HFFc6 (cell line): ENCODE measurements around the gene NUDT16. TPM values are rescaled to one million over a fixed set of nuclear protein-coding genes. Genes with fewer than 3 reads are reported as not detected.

Experiments
- DNase-seq: peaks from one replicate; pipeline ENCODE4 v3.0.0-alpha.2; 2018
- H3K27ac Mint-ChIP-seq: 2 replicates; pipeline ENCODE4 v1.8.0; 2020; ENCODE audit warnings: mild to moderate bottlenecking, mixed read lengths
- H3K27me3 Mint-ChIP-seq: 2 replicates; pipeline ENCODE4 v1.8.0; 2021; ENCODE audit warnings: mild to moderate bottlenecking, moderate library complexity, mixed read lengths; ENCODE audit not compliant: insufficient read depth
- H3K36me3 Mint-ChIP-seq: 2 replicates; pipeline ENCODE4 v1.8.0; 2021; ENCODE audit warnings: low read depth, mixed read lengths
- H3K4me1 Mint-ChIP-seq: 2 replicates; pipeline ENCODE4 v1.8.0; 2020; ENCODE audit warnings: low read depth, mixed read lengths
- H3K4me3 Mint-ChIP-seq: 2 replicates; pipeline ENCODE4 v1.8.0; 2020; ENCODE audit warnings: mild to moderate bottlenecking, moderate library complexity, mixed read lengths
- H3K9me3 Mint-ChIP-seq: 2 replicates; pipeline ENCODE4 v1.8.0; 2020; ENCODE audit warnings: mild to moderate bottlenecking, mixed read lengths
- long read RNA-seq: library from polyadenylated mRNA; unstranded; transcript quantifications from one replicate; pipeline ENCODE4 v2.0.0, GENCODE V29; 2019
- total RNA-seq, 6 experiments: library from RNA; stranded (reverse); fragmentation: NEBNext Ultra II Directional; extraction: Animal tissue kit (Norgen Biotek cat#: 25700); gene quantifications; 2 replicates in 1 of 6; 3 replicates in 5 of 6; pipeline ENCODE4 v1.2.3, GENCODE V29; 2021
- TF ChIP-seq, protein P1 (sequence below): fragments of 200-600 bp; sonication (generic); IDR thresholded peaks from 2 replicates; pipeline ENCODE4 v1.5.0; 2021; ENCODE audit warnings: antibody characterized with exemption, mild to moderate bottlenecking

Gene NUDT16
- total RNA-seq = 10 to 100 TPM; 18.3 to 21.3 (median 19.7) TPM
- long read RNA-seq, full-length matches to known transcripts = 31 of 34 reads
- long read RNA-seq, partial matches to known transcripts = 1 of 34 reads
- long read RNA-seq, other reads (novel, unspliced or antisense) = 2 of 34 reads

DNA sequence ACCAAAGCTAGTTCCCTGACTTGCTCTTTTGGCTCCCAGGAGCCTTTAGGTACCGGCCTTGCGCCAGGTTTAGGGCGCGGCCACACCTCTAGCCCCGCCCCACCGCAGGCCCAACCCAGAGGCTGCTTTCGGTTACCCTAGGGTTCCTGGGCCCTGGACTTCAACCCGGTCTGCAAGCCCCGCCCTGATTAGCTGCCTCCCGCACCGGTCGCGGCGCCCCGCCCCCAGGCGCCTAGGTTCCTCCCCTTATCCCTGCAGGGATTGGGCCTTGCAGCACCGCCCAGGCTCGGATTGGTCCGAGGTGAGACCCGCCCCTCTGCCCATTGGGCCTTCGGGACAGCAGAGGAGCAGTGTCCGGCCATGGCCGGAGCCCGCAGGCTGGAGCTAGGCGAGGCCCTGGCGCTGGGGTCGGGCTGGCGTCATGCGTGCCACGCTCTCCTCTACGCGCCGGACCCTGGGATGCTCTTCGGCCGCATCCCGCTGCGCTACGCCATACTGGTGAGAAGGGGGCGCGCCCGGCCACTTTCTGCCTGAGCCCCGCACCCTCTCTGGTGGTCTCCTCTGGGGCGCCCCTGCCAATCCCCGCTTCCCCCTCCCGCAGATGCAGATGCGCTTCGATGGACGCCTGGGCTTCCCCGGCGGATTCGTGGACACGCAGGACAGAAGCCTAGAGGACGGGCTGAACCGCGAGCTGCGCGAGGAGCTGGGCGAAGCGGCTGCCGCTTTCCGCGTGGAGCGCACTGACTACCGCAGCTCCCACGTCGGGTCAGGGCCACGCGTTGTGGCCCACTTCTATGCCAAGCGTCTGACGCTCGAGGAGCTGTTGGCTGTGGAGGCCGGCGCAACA lies at the start of gene NUDT16:
Gene NUDT16 (plus strand): TSS at position 330 of the 847 bp plus-strand sequence. CDS start 31 bp downstream, at position 361.
- no peaks in the 10 kb centered on the region; the same call in 1 of the 2 replicates for H3K27me3 Mint-ChIP-seq
- H3K9me3 Mint-ChIP-seq = no peaks in the 10 kb centered on the region
- peaks cover 25% of the 10 kb centered on the region for H3K4me1 Mint-ChIP-seq
- TF ChIP-seq, protein P1, sequence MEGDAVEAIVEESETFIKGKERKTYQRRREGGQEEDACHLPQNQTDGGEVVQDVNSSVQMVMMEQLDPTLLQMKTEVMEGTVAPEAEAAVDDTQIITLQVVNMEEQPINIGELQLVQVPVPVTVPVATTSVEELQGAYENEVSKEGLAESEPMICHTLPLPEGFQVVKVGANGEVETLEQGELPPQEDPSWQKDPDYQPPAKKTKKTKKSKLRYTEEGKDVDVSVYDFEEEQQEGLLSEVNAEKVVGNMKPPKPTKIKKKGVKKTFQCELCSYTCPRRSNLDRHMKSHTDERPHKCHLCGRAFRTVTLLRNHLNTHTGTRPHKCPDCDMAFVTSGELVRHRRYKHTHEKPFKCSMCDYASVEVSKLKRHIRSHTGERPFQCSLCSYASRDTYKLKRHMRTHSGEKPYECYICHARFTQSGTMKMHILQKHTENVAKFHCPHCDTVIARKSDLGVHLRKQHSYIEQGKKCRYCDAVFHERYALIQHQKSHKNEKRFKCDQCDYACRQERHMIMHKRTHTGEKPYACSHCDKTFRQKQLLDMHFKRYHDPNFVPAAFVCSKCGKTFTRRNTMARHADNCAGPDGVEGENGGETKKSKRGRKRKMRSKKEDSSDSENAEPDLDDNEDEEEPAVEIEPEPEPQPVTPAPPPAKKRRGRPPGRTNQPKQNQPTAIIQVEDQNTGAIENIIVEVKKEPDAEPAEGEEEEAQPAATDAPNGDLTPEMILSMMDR = 0 out of 2 replicates have a peak, but pooled peaks have one; percentile 27
- H3K36me3 Mint-ChIP-seq = peaks cover 21% of the 10 kb centered on the region
- peak within 1 kb of the TSS; percentile 97 for H3K27ac Mint-ChIP-seq
- DNase-seq = peak; percentile 99
- peak within 1 kb of the TSS; percentile 99 for H3K4me3 Mint-ChIP-seq

DNA sequence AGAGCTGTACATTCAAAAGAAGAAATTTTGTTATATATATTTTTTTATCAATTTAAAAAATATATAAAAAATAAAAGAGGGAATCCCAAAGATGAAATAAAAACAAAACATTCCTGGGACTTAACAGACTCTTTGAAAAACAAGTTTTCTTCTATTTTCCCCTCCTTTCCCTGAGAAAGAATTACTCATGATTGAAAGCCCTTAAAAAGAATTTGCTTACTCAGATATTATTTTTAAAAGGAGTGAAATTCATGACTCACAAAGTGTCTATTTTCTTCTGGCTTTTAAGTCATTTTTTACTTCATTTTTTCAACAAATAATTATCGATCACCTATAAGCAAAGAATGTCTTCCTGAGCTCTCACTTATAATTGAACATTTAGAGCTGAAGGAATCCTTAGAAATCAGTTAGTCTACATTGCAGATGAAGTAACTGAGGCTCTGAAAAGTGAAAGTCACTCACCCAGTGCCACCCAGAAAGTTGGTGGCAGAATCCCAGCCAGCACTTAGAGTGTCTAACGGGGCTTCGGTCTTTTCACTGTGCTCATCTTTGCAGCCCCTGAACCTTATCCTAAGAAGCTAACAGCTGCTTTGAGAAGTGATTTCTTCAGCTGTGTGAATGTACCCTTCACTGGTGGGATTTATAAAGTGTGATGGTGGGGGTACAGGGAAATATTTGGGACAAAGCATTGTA lies 42.5 kb upstream of the NUDT16 start:
- H3K9me3 Mint-ChIP-seq = peaks cover 2% of the 10 kb centered on the region; the same call in 1 of the 2 replicates
- TF ChIP-seq, protein P1 = no peak
- no peaks in the 10 kb centered on the region; the same call in 1 of the 2 replicates for H3K36me3 Mint-ChIP-seq
- no peaks in the 10 kb centered on the region for H3K27me3 Mint-ChIP-seq
- no peak overlapping the region for H3K27ac Mint-ChIP-seq
- peaks cover 21% of the 10 kb centered on the region for H3K4me1 Mint-ChIP-seq
- peak overlapping the region; percentile 42; the same call in 1 of the 2 replicates for H3K4me3 Mint-ChIP-seq
- DNase-seq = no peak

DNA sequence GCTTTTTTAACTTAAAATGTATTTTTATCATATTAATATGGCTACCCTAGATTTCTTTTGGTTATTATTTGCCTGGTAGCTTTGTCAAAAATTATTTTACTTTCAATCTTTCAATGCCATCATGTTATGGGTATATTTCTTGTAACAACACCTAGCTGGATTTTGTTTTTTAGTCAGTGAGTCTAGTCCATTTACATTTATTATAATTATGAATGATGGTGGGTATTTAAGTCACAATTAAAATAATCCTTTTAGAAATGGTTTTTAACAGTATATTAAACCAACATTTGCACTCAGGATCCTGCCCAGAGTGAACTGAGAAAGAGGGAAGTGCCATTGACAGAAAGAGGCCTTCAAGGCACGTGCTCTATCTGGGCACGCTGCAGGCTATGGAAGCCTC lies 39.8 kb upstream of the NUDT16 start:
- TF ChIP-seq, protein P1 = no peak
- Mint-ChIP-seq H3K27me3 (no peaks in the 10 kb centered on the region; the same call in 1 of the 2 replicates), H3K27ac (no peak overlapping the region), H3K36me3 (no peaks in the 10 kb centered on the region; the same call in 1 of the 2 replicates), H3K4me3 (no peak overlapping the region), H3K4me1 (peaks cover 21% of the 10 kb centered on the region), H3K9me3 (peaks cover 3% of the 10 kb centered on the region; the same call in 1 of the 2 replicates)
- DNase-seq = no peak

DNA sequence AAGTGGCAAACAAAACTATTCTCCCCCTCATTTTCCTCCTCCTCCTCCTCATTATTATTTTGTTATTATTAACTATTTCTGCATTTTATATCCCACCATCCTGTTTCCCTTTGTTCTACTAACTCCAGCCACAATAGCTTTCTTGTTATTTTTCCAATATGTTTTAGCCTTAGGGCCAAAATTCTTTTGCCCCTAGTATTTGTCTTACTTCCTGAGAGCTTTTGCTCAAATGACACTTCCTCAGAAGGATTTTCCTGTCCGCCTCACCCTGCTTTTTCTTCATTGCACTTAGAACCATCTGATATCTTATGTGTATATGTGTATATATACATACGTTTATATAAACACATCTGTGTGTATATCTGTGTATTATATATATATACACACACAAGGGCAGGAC lies 32.7 kb upstream of the NUDT16 start:
- no peaks in the 10 kb centered on the region; the same call in 1 of the 2 replicates for H3K27me3 Mint-ChIP-seq
- DNase-seq = no peak
- no peaks in the 10 kb centered on the region; the same call in 1 of the 2 replicates for H3K36me3 Mint-ChIP-seq
- peak overlapping the region; percentile 69; the same call in 1 of the 2 replicates for H3K4me3 Mint-ChIP-seq
- H3K27ac Mint-ChIP-seq = peak overlapping the region; percentile 90
- peaks cover 3% of the 10 kb centered on the region; the same call in 1 of the 2 replicates for H3K9me3 Mint-ChIP-seq
- TF ChIP-seq, protein P1 = no peak
- peaks cover 56% of the 10 kb centered on the region for H3K4me1 Mint-ChIP-seq

DNA sequence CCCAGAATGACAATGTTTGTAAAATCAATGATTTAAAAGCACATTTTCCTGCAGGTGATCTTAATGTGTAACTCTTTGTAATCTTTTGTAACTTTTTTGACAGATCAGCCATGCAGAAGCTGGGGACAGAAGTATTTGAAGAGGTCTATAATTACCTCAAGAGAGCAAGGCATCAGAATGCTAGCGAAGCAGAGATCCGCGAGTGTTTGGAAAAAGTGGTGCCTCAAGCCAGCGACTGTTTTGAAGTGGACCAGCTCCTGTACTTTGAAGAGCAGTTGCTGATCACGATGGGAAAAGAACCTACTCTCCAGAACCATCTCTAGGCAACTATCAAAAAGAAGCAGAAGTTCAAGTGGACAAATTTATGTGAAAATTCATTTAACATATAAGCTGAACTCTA lies 32.1 kb upstream of the NUDT16 start:
- H3K4me1 Mint-ChIP-seq = peaks cover 61% of the 10 kb centered on the region
- no peaks in the 10 kb centered on the region; the same call in 1 of the 2 replicates for H3K27me3 Mint-ChIP-seq
- peak overlapping the region; percentile 69 for H3K4me3 Mint-ChIP-seq
- TF ChIP-seq, protein P1 = no peak
- no peaks in the 10 kb centered on the region for H3K9me3 Mint-ChIP-seq
- DNase-seq = no peak
- H3K27ac Mint-ChIP-seq = peak overlapping the region; percentile 90
- no peaks in the 10 kb centered on the region for H3K36me3 Mint-ChIP-seq
